Upper lobe of left lung (tissue), 4 donors: ENCODE results near the gene STARD5.

Experiments
- CTCF ChIP-seq, 6 experiments: fragments of 450-650 bp in 4 of 6; fragments of 200-600 bp in 2 of 6; sonication (generic) in 2 of 6; IDR thresholded peaks; one replicate each; pipeline ENCODE4 v1.5.1; 2016 to 2019; ENCODE audit warnings: antibody characterized with exemption in 6 of 6
- POLR2A ChIP-seq, 4 donors: fragments of 450-650 bp; IDR thresholded peaks; one replicate each; pipeline ENCODE4 v1.5.1; 2016 to 2017; ENCODE audit warnings: antibody characterized with exemption in 4 of 4, mild to moderate bottlenecking in 2 of 4
- POLR2AphosphoS5 ChIP-seq, 2 donors: sonication (generic); formaldehyde crosslinking; IDR thresholded peaks; one replicate each; pipeline ENCODE4 v1.5.1; 2017; ENCODE audit warnings: antibody characterized with exemption in 2 of 2

- TF ChIP-seq CTCF (IDR thresholded peaks at IDR 0.05) (no peak), POLR2AphosphoS5 (IDR thresholded peaks at IDR 0.05) (no peak), POLR2A (IDR thresholded peaks at IDR 0.05) (no peak)
These were observed 35.9 kb downstream of the STARD5 start for GRCh38 chr15:81288040-81288439.
